K562 (cell line): ENCODE results near the gene ADD3. TPM values are rescaled to one million over a fixed set of nuclear protein-coding genes. Genes with fewer than 3 reads are reported as not detected.

Source experiments
- E4F1 ChIP-seq: fragments of 250-450 bp; sonication (Bioruptor Pico); IDR thresholded peaks from 2 replicates; pipeline ENCODE4 v1.5.0; 2021; ENCODE audit warnings: mild to moderate bottlenecking, borderline replicate concordance
- SPI1 ChIP-seq: IDR thresholded peaks from 2 replicates; pipeline ENCODE4 v1.6.1; 2011; ENCODE audit warnings: low read depth, low read length, control low read depth, borderline replicate concordance
- ZBTB33 ChIP-seq: sonication (generic); formaldehyde crosslinking; IDR thresholded peaks from 2 replicates; pipeline ENCODE4 v1.8.1; 2023; ENCODE audit warnings: mild to moderate bottlenecking, missing genetic modification reagents
- ZNF655 ChIP-seq: fragments of 250-450 bp; sonication (Bioruptor Pico); IDR thresholded peaks from 2 replicates; pipeline ENCODE4 v1.5.0; 2021
- polyA plus RNA-seq, 8 experiments: library from polyadenylated mRNA; depleted of rRNA in 4 of 8; stranded (reverse) in 5 of 8; unstranded in 3 of 8; fragments of >200 nt; fragmentation: Nextera tagmentation in 2 of 8; fragmentation: Illumina TruSeq in 1 of 8; extraction: Ambion mirVana in 2 of 8; extraction: Trizol in 1 of 8; gene quantifications; 2 replicates each; pipeline versions ENCODE4 v1.2.1 to v1.2.3, GENCODE V29; 2011 to 2014; ENCODE audit warnings: inconsistent platforms in 1 of 8, missing spikeins in 1 of 8
- total RNA-seq, 7 experiments: library from RNA; depleted of rRNA in 6 of 7; stranded (reverse); fragments of >200 nt in 6 of 7; fragmentation: Illumina TruSeq in 2 of 7; extraction: Trizol in 2 of 7; gene quantifications; 2 replicates each; pipeline versions ENCODE4 v1.2.1 to v1.2.3, GENCODE V29; 2011 to 2021; ENCODE audit warnings: low replicate concordance in 1 of 7
- TF ChIP-seq, protein P1 (sequence below), 2 experiments: fragments of 450-650 bp; conservative IDR thresholded peaks; 2 replicates each; pipeline ENCODE4 v1.6.1; 2017; ENCODE audit warnings: mild to moderate bottlenecking in 2 of 2, moderate library complexity in 2 of 2

ADD3 gene
- total and polyA plus RNA-seq, 9 of the 15 experiments (the other 6 are each of a cell fraction or from before 2014, with no cell fraction given): 13.2 to 125 (median 31.7) TPM

DNA sequence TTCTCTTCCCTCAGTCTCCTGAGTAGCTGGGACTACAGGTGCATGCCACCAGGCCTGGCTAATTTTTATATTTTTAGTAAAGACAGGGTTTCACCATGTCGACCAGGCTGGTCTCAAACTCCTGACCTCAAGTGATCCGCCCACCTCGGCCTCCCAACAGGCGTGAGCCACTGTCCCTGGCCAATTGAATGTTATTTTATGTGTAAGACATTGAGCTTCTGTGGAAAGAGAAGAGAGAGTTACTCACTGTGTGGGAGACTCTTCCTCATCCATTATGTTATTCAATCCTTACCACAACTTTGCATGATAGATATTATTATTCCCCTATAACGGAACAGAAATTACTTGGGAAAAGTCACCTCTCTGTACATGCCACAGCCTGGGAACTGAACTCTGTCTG is 167.0 kb downstream of the ADD3 start (continued):
- TF ChIP-seq E4F1 (CRISPR knock-in tag) (no peak), SPI1 (no peak), ZBTB33 (CRISPR knock-in tag) (no peak), ZNF655 (CRISPR knock-in tag) (no peak)
- TF ChIP-seq, protein P1, sequence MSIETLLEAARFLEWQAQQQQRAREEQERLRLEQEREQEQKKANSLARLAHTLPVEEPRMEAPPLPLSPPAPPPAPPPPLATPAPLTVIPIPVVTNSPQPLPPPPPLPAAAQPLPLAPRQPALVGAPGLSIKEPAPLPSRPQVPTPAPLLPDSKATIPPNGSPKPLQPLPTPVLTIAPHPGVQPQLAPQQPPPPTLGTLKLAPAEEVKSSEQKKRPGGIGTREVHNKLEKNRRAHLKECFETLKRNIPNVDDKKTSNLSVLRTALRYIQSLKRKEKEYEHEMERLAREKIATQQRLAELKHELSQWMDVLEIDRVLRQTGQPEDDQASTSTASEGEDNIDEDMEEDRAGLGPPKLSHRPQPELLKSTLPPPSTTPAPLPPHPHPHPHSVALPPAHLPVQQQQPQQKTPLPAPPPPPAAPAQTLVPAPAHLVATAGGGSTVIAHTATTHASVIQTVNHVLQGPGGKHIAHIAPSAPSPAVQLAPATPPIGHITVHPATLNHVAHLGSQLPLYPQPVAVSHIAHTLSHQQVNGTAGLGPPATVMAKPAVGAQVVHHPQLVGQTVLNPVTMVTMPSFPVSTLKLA (conservative IDR thresholded peaks at IDR 0.05): no peak
